Peyer's patch (tissue), 4 donors: ENCODE results near the gene ABCD4.

Experiments
- CTCF ChIP-seq, 6 experiments: fragments of 450-650 bp in 4 of 6; fragments of 200-600 bp in 2 of 6; sonication (generic) in 1 of 6; IDR thresholded peaks; one replicate each; pipeline ENCODE4 v1.5.1; 2017 to 2019; ENCODE audit warnings: antibody characterized with exemption in 6 of 6, mild to moderate bottlenecking in 3 of 6, moderate library complexity in 1 of 6
- POLR2A ChIP-seq, 2 donors: fragments of 450-650 bp; IDR thresholded peaks; one replicate each; pipeline ENCODE4 v1.5.1; 2017; ENCODE audit warnings: antibody characterized with exemption in 2 of 2, mild to moderate bottlenecking in 2 of 2, moderate library complexity in 2 of 2

GRCh38 chr14:74257941-74258763 lies 44.6 kb downstream of the ABCD4 start:
- TF ChIP-seq CTCF (IDR thresholded peaks at IDR 0.05): no peak
- no peak for TF ChIP-seq POLR2A (IDR thresholded peaks at IDR 0.05)
